ENCODE data around the gene TMEM170A. TPM values are rescaled to one million over a fixed set of nuclear protein-coding genes. Genes with fewer than 3 reads are reported as not detected.
A peak's percentile ranks its signal among the peaks of the same experiment; 100 is the strongest.

TMEM170A gene
- total and polyA plus RNA-seq, 2 of the 13 experiments (the other 11 are each of a cell fraction or from before 2014, with no cell fraction given), result 35.7 to 39.7 TPM

- TF ChIP-seq TBP (CRISPR knock-in tag; IDR thresholded peaks at IDR 0.05), result no peak
- TF ChIP-seq DNMT1 (CRISPR knock-in tag; IDR thresholded peaks at IDR 0.05), result no peak
- no peak for TF ChIP-seq KLF11 (CRISPR knock-in tag; IDR thresholded peaks at IDR 0.05)
- 0 out of 2 replicates have a peak, but pooled peaks have one; percentile 74 for TF ChIP-seq NFIC (IDR thresholded peaks at IDR 0.05; ENCODE audit: low read length)
- TF ChIP-seq ZSCAN29 (CRISPR knock-in tag; conservative IDR thresholded peaks at IDR 0.05), result no peak
- 0 out of 2 replicates have a peak, but pooled peaks have one; percentile 19 for TF ChIP-seq ZNF720 (CRISPR knock-in tag; IDR thresholded peaks at IDR 0.05)
- no peak for TF ChIP-seq ZBTB20 (CRISPR knock-in tag; IDR thresholded peaks at IDR 0.05; ENCODE audit: borderline replicate concordance, low read depth)
- TF ChIP-seq FOXM1 (CRISPR knock-in tag; IDR thresholded peaks at IDR 0.05), result no peak
- peak; percentile 88; the same call in 1 of the 2 replicates for TF ChIP-seq ZNF737 (CRISPR knock-in tag; IDR thresholded peaks at IDR 0.05; ENCODE audit: borderline replicate concordance)
- no peak for TF ChIP-seq CREB1 (IDR thresholded peaks at IDR 0.05)
- TF ChIP-seq CREB1 (CRISPR knock-in tag; IDR thresholded peaks at IDR 0.05), result no peak
- TF ChIP-seq UBTF (CRISPR knock-in tag; IDR thresholded peaks at IDR 0.05), result no peak
- no peak; the same call in 1 of the 2 replicates for TF ChIP-seq MAF1 (CRISPR knock-in tag; IDR thresholded peaks at IDR 0.05; ENCODE audit: borderline replicate concordance)
- no peak for TF ChIP-seq CBX5 (CRISPR knock-in tag; IDR thresholded peaks at IDR 0.05; ENCODE audit: borderline replicate concordance)
- TF ChIP-seq SIX4 (CRISPR knock-in tag; IDR thresholded peaks at IDR 0.05), result no peak
- no peak for TF ChIP-seq CENPX (CRISPR knock-in tag; IDR thresholded peaks at IDR 0.05)
- TF ChIP-seq ZNF704 (CRISPR knock-in tag; IDR thresholded peaks at IDR 0.05; ENCODE audit: borderline replicate concordance), result no peak
- no peak for TF ChIP-seq ETV6 (CRISPR knock-in tag; conservative IDR thresholded peaks at IDR 0.05)
- no peak for TF ChIP-seq ZNF414 (CRISPR knock-in tag; IDR thresholded peaks at IDR 0.05)
- TF ChIP-seq ZBTB33 (CRISPR knock-in tag; IDR thresholded peaks at IDR 0.05), result peak; percentile 40; the same call in 1 of the 2 replicates
- no peak for TF ChIP-seq ATF7-NPFF (CRISPR knock-in tag; IDR thresholded peaks at IDR 0.05; ENCODE audit: low read depth)
- TF ChIP-seq ZNF530 (CRISPR knock-in tag; IDR thresholded peaks at IDR 0.05; ENCODE audit: low read depth), result no peak
- peak; percentile 18; the same call in 1 of the 2 replicates for TF ChIP-seq KLF6 (CRISPR knock-in tag; IDR thresholded peaks at IDR 0.05)
These were observed 30.6 kb downstream of the TMEM170A start (continued) for GRCh38 chr16:75433732-75434413.
